SU-DHL-6 (cell line): Measurements from ENCODE around the gene CHTF8.

ENCODE experiments used
- H2AFZ ChIP-seq: fragments of 200-600 bp; sonication (generic); 2 replicates; pipeline ENCODE4 v1.6.1; 2014; ENCODE audit warnings: low read depth, mild to moderate bottlenecking, moderate library complexity, mixed read lengths, antibody characterized with exemption, low read length; ENCODE audit not compliant: severe bottlenecking
- H3F3A ChIP-seq: fragments of 200-600 bp; shearing (Covaris generic); 2 replicates; pipeline ENCODE4 v1.6.0; 2016; ENCODE audit warnings: antibody characterized with exemption, mild to moderate bottlenecking; ENCODE audit not compliant: insufficient read depth
- H3K27ac ChIP-seq: fragments of 200-600 bp; sonication (generic); 2 replicates; pipeline ENCODE4 v1.5.1; 2016; ENCODE audit warnings: low read depth, mild to moderate bottlenecking, low read length, moderate library complexity, mixed read lengths
- H3K27me3 ChIP-seq: fragments of 200-600 bp; sonication (generic), shearing (Covaris generic); 2 replicates; pipeline ENCODE4 v1.6.0; 2014; ENCODE audit warnings: mild to moderate bottlenecking, low read length
- H3K36me3 ChIP-seq: fragments of 200-600 bp; sonication (generic); 2 replicates; pipeline ENCODE4 v1.6.1; 2014; ENCODE audit warnings: mild to moderate bottlenecking, low read length, mixed read lengths
- H3K4me2 ChIP-seq: fragments of 300-600, 200-600 bp; shearing (Covaris generic), sonication (generic); 2 replicates; pipeline ENCODE4 v1.6.0; 2014; ENCODE audit warnings: low read length, low read depth, mild to moderate bottlenecking; ENCODE audit not compliant: poor library complexity, severe bottlenecking
- H3K4me3 ChIP-seq: fragments of 200-600 bp; sonication (generic); 2 replicates; pipeline ENCODE4 v1.5.1; 2014; ENCODE audit warnings: antibody characterized with exemption, low read length, mild to moderate bottlenecking, mixed read lengths; ENCODE audit not compliant: insufficient read depth, poor library complexity, severe bottlenecking
- H3K79me2 ChIP-seq: fragments of 200-600 bp; sonication (generic); 2 replicates; pipeline ENCODE4 v1.6.1; 2014; ENCODE audit warnings: mild to moderate bottlenecking, low read length, moderate library complexity; ENCODE audit not compliant: insufficient read depth
- H3K9ac ChIP-seq: fragments of 200-600 bp; sonication (generic); 2 replicates; pipeline ENCODE4 v1.7.0; 2014; ENCODE audit warnings: mild to moderate bottlenecking, low read length
- H3K9me2 ChIP-seq: fragments of 200-600 bp; sonication (generic); replicated peaks from 2 replicates; pipeline ENCODE4 v1.6.1; 2014; ENCODE audit warnings: low read length; ENCODE audit not compliant: insufficient read depth
- H3K9me3 ChIP-seq: fragments of 200-600 bp; sonication (generic); 2 replicates; pipeline ENCODE4 v1.6.1; 2014; ENCODE audit warnings: low read length, mixed read lengths; ENCODE audit not compliant: insufficient read depth
- H4K20me1 ChIP-seq: fragments of 200-600 bp; sonication (generic); 2 replicates; pipeline ENCODE4 v1.6.1; 2014; ENCODE audit warnings: low read depth, mild to moderate bottlenecking, antibody characterized with exemption, low read length, moderate library complexity, mixed read lengths
- CTCF ChIP-seq: fragments of 200-600 bp; sonication (generic); IDR thresholded peaks from one replicate; pipeline ENCODE4 v1.5.1; 2017; ENCODE audit warnings: antibody characterized with exemption, mild to moderate bottlenecking, low read length, moderate library complexity; ENCODE audit not compliant: insufficient read depth, poor library complexity, severe bottlenecking
- EZH2phosphoT487 ChIP-seq: fragments of 200-600 bp; sonication (generic), shearing (Covaris generic); conservative IDR thresholded peaks from 2 replicates; pipeline ENCODE4 v1.6.1; 2018; ENCODE audit warnings: mild to moderate bottlenecking, antibody characterized with exemption, low read length, moderate library complexity, mixed read lengths

The CHTF8 gene

GRCh38 chr16:69176033-69176800 is 43.8 kb upstream of the CHTF8 start:
- H3K9me2 ChIP-seq, result no peaks in the 10 kb centered on the region
- no peak overlapping the region for H3K27ac ChIP-seq
- H2AFZ ChIP-seq, result no peak overlapping the region
- no peak overlapping the region for H3K4me3 ChIP-seq
- H3K9me3 ChIP-seq, result no peaks in the 10 kb centered on the region
- H3F3A ChIP-seq, result 0 out of 2 replicates have a peak, but pooled peaks cover 2% of the 10 kb centered on the region
- no peaks in the 10 kb centered on the region for H3K27me3 ChIP-seq
- no peaks in the 10 kb centered on the region for H3K79me2 ChIP-seq
- H3K9ac ChIP-seq, result no peak overlapping the region
- H3K36me3 ChIP-seq, result no peaks in the 10 kb centered on the region
- no peak overlapping the region for H3K4me2 ChIP-seq
- H4K20me1 ChIP-seq, result no peaks in the 10 kb centered on the region
- TF ChIP-seq EZH2phosphoT487 (no peak), CTCF (no peak)

GRCh38 chr16:69171325-69172084 is 39.1 kb upstream of the CHTF8 start:
- Histone ChIP-seq H3K4me3 (no peak overlapping the region), H3K9me2 (no peaks in the 10 kb centered on the region), H3K9me3 (no peaks in the 10 kb centered on the region), H3K9ac (no peak overlapping the region), H3K36me3 (peaks cover 22% of the 10 kb centered on the region; the same call in 1 of the 2 replicates), H4K20me1 (no peaks in the 10 kb centered on the region), H3F3A (0 out of 2 replicates have a peak, but pooled peaks cover 2% of the 10 kb centered on the region), H3K27me3 (no peaks in the 10 kb centered on the region), H3K27ac (no peak overlapping the region), H3K79me2 (no peaks in the 10 kb centered on the region), H3K4me2 (no peak overlapping the region), H2AFZ (no peak overlapping the region)
- no peak for TF ChIP-seq CTCF
- no peak for TF ChIP-seq EZH2phosphoT487

GRCh38 chr16:69169607-69170352 is 37.4 kb upstream of the CHTF8 start:
- Histone ChIP-seq H3K27me3 (no peaks in the 10 kb centered on the region), H4K20me1 (no peaks in the 10 kb centered on the region), H3K36me3 (peaks cover 32% of the 10 kb centered on the region; the same call in 1 of the 2 replicates), H3K27ac (no peak overlapping the region), H3K9me3 (no peaks in the 10 kb centered on the region), H3K4me2 (no peak overlapping the region), H3K9me2 (no peaks in the 10 kb centered on the region), H3K9ac (no peak overlapping the region), H3F3A (0 out of 2 replicates have a peak, but pooled peaks cover 2% of the 10 kb centered on the region), H2AFZ (no peak overlapping the region), H3K79me2 (no peaks in the 10 kb centered on the region), H3K4me3 (no peak overlapping the region)
- no peak for TF ChIP-seq EZH2phosphoT487
- TF ChIP-seq CTCF, result no peak
